AG04450 (cell line): ENCODE results near the gene ISG20. TPM values are rescaled to one million over a fixed set of nuclear protein-coding genes. Genes with fewer than 3 reads are reported as not detected.
"Not testable (repeated sequence)": the region's sequence is repeated elsewhere in the genome, so short reads cannot be mapped to it uniquely, and the experiment has no call there.

Source experiments
- CTCF ChIA-PET: fragments of 300-600, 350-600 bp; formaldehyde crosslinking; extraction: SDS; loops from one replicate; lab custom pipeline; 2022; ENCODE audit warnings: antibody characterized with exemption, inconsistent platforms; lab: Charles Lee
- POLR2A ChIA-PET: fragments of 350-600 bp; formaldehyde crosslinking; extraction: SDS; loops from one replicate; lab custom pipeline; 2021; ENCODE audit warnings: antibody characterized with exemption, inconsistent platforms; lab: Yijun Ruan, JAX
- DNase-seq: peaks from one replicate; pipeline ENCODE4 v3.0.0-alpha.2; 2011; ENCODE audit warnings: low read depth, low spot score
- H3K27ac ChIP-seq: one replicate; pipeline ENCODE4 v1.5.1; 2012; ENCODE audit warnings: low read depth, low read length, control low read depth
- H3K27me3 ChIP-seq: one replicate; pipeline ENCODE4 v1.6.0; 2012; ENCODE audit warnings: low read length; ENCODE audit not compliant: control insufficient read depth, insufficient read depth
- H3K4me3 ChIP-seq: 2 replicates; pipeline ENCODE4 v1.5.1; 2011; ENCODE audit warnings: mild to moderate bottlenecking, low read depth, low read length, control low read depth
- H3K9me3 ChIP-seq: 2 replicates; pipeline ENCODE4 v1.5.1; 2012; ENCODE audit warnings: low read length; ENCODE audit not compliant: control insufficient read depth, insufficient read depth
- polyA plus RNA-seq: library from polyadenylated mRNA; depleted of rRNA; stranded (reverse); fragments of >200 nt; gene quantifications from 2 replicates; pipeline ENCODE4 v1.2.3, GENCODE V29; 2011
- TF ChIP-seq, protein P1 (sequence below): IDR thresholded peaks from 2 replicates; pipeline ENCODE4 v1.5.1; 2011; ENCODE audit warnings: low read depth, low read length, control low read depth, inconsistent platforms

Gene ISG20
- polyA plus RNA-seq, 1 experiment, result 5.2 TPM

DNA sequence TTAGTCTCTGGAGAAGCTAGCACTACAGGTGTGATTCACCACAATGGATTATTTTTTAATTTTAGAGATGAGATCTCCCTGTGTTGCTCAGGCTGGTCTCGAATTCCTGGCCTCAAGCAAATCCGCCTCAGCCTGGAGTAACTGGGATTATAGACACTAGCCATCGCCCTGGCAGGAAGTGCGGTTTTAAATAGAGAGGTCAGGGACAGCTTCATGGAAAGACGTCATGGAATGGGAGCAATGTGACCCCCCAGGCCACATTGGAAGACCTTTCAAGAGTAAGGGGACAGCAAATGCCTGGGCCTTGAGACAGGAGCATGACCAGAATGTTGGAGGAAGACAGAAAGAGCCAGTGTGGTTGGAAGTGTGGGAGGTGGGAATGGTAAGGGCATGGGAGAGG, 2.2 kb upstream of the ISG20 start:
- Histone ChIP-seq H3K27ac (peak overlapping the region; percentile 75), H3K27me3 (no peaks in the 10 kb centered on the region), H3K9me3 (no peaks in the 10 kb centered on the region; the same call in 1 of the 2 replicates), H3K4me3 (no peak overlapping the region)
- ChIA-PET CTCF (no interaction called here), POLR2A (no interaction called here)
- TF ChIP-seq, protein P1, sequence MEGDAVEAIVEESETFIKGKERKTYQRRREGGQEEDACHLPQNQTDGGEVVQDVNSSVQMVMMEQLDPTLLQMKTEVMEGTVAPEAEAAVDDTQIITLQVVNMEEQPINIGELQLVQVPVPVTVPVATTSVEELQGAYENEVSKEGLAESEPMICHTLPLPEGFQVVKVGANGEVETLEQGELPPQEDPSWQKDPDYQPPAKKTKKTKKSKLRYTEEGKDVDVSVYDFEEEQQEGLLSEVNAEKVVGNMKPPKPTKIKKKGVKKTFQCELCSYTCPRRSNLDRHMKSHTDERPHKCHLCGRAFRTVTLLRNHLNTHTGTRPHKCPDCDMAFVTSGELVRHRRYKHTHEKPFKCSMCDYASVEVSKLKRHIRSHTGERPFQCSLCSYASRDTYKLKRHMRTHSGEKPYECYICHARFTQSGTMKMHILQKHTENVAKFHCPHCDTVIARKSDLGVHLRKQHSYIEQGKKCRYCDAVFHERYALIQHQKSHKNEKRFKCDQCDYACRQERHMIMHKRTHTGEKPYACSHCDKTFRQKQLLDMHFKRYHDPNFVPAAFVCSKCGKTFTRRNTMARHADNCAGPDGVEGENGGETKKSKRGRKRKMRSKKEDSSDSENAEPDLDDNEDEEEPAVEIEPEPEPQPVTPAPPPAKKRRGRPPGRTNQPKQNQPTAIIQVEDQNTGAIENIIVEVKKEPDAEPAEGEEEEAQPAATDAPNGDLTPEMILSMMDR, result no peak
- DNase-seq, result no peak

DNA sequence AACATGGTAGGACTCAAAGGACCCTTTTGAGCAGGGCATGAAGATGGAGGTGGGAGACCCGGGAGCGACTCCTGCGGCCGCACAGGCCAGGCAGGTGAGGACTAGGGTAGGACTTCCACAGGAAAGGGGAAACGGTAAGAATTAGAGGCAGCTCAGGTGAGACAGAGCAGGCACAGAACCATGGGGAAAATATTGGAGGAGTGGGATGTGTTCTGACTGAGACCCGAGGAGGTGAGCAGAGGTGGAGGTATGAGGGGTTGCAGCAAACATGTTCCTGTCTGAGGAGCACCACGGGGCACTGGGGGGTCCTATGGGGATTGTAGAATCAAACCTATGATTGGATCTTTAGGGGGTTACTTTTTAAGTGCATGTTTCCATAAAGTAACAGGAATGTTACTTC, 1.4 kb upstream of the ISG20 start:
- Histone ChIP-seq H3K27me3 (no peaks in the 10 kb centered on the region), H3K4me3 (no peak overlapping the region), H3K9me3 (no peaks in the 10 kb centered on the region; the same call in 1 of the 2 replicates), H3K27ac (no peak overlapping the region)
- TF ChIP-seq, protein P1, result no peak
- DNase-seq, result no peak
- CTCF ChIA-PET, result no interaction called here
- POLR2A ChIA-PET, result interaction anchor here (1.1 to 1.2 kb wide), 2 partner anchors 11 to 12 kb away, joined by 3 to 5 read pairs; no protein-coding TSS in a partner anchor

DNA sequence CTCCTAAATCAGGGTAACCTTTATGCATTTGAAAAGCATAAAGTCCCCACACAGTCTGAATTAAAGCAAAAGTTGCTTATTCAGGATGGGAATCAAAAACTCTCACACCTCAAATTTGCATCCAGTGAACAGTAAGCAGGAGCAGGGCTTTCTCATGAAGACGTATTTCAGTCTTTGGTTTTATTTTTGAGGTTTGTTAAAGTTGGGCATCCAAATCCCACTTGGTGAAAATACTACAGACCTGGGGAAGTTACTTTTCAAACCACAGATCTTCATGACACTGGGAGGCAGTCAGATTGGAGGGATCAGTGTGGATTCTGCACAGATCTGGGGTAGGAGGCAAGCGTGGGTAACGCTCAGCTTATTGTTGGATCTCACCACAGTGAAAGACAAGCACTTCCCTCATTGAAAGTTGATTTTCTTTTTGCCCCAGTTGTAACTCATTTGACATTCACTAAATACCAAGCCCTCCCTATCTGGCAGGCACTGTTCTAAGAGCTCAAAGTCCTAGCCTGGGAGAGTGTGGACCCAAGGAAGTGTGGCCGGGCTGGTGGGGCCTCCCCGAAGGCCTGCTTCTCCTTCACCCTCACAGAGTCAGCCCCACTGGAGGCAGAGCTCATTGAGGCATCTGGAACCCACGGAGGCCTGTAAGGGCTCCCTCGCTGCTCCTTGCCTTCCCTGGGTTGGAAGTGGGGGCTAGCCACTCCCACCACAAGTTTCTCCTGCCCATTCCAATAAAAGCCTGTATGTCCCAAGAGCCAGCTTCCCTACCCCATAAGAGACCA, 783 bp upstream of the ISG20 start:
- H3K4me3 ChIP-seq, result peak overlapping the region; percentile 58
- no peaks in the 10 kb centered on the region; the same call in 1 of the 2 replicates for H3K9me3 ChIP-seq
- POLR2A ChIA-PET, result interaction anchor here (0.6 to 1.6 kb wide), 11 partner anchors 9 to 402 kb away, joined by 3 to 18 read pairs (median 3); partner anchors contain the start of genes MFGE8 and MRPL46
- H3K27ac ChIP-seq, result peak overlapping the region; percentile 99
- TF ChIP-seq, protein P1, result no peak
- CTCF ChIA-PET, result interaction anchor here (0.9 to 1.3 kb wide), 5 partner anchors 12 to 252 kb away, joined by 3 to 5 read pairs (median 4); partner anchors contain the start of genes MRPL46 and MRPS11
- no peak for DNase-seq
- no peaks in the 10 kb centered on the region for H3K27me3 ChIP-seq

DNA sequence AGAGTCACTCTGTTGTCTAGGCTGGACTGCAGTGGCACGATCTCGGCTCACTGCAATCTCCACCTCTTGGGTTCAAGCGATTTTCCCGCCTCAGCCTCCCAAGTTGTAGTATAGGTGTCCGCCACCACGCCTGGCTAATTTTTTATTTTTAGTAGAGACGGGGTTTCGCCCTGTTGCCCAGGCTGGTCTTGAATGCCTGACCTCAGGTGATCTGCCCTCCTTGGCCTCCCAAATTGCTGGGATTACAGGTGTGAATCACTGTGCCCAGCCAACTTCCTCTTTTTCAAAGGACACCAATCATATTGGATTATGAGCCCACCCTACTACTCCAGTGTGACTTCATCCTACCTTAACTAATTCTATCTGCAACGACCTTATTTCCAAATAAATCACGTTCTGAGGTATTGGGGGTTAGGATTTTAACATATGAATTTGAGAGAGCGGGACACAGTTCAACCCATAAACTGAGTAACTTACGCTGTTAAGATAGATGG, 3.2 kb downstream of the ISG20 start:
- ChIA-PET POLR2A (interaction anchor here (0.6 kb wide), 1 partner anchor 21 kb away, joined by 4 read pairs; the partner anchor contains the start of gene AEN), CTCF (no interaction called here)
- no peak overlapping the region for H3K4me3 ChIP-seq
- H3K27ac ChIP-seq, result no peak overlapping the region
- DNase-seq, result no peak
- TF ChIP-seq, protein P1, result no peak
- H3K9me3 ChIP-seq, result no peaks in the 10 kb centered on the region; the same call in 1 of the 2 replicates
- H3K27me3 ChIP-seq, result no peaks in the 10 kb centered on the region

DNA sequence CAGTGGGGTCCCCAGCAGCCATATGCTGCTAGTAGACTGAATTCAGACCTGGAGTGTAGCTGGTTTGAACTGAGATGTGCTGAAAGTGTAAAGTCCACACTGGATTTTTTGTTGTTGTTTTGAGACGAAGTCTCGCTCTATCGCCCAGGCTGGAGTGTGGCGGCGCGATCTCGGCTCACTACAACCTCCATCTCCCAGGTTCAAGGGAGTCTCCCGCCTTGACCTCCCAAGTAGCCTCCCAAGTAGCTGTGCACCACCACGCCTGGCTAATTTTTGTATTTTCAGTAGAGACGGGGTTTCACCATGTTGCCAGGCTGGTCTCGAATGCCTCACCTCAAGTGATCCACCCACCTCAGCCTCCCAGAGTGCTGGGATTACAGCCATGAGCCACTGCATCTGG, 3.7 kb downstream of the ISG20 start:
- H3K27me3 ChIP-seq, DNase-seq, H3K4me3 ChIP-seq, CTCF ChIA-PET, H3K9me3 ChIP-seq, H3K27ac ChIP-seq: not testable (repeated sequence)
- POLR2A ChIA-PET, result interaction anchor here (0.7 kb wide), 1 partner anchor 103 kb away, joined by 3 read pairs; no protein-coding TSS in a partner anchor
